Measurements from ENCODE around the gene CDC25A.
A peak's percentile ranks its signal among the peaks of the same experiment; 100 is the strongest.
"Not testable (repeated sequence)": the region's sequence is repeated elsewhere in the genome, so short reads cannot be mapped to it uniquely, and the experiment has no call there.

CDC25A gene

DNA sequence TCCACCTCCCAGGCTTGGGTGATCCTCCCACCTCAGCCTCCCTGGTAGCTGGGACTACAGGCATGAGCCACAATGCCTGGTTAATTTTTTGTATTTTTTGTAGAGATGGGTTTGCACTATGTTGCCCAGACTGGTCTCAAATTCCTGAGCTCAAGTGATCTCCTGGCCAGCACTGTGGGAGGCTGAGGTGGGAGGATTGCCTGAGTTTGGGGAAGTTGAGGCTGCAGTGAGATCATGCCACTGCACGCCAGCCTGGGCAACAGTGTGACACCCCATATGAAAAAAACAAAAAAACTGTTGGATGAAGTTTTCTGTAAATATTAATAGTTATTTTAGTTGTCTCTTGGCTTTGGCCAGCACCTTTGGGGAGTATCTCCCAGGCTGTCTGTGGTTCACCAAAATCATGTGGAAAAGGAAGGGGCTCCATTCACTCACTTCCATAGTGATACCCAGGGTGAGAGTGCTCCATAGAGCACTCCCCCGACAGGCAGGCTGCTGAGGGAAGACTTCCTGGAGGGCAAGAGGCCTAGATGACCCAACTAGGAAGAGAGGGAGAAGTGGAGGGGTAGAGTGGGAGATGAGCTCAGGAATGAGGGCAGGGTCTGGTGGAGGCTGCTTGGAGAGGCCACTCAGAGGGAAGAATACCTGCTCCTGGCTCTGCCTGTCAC lies 47.1 kb downstream of the CDC25A start:
- no peak for DNase-seq (ENCODE audit: low spot score)

DNA sequence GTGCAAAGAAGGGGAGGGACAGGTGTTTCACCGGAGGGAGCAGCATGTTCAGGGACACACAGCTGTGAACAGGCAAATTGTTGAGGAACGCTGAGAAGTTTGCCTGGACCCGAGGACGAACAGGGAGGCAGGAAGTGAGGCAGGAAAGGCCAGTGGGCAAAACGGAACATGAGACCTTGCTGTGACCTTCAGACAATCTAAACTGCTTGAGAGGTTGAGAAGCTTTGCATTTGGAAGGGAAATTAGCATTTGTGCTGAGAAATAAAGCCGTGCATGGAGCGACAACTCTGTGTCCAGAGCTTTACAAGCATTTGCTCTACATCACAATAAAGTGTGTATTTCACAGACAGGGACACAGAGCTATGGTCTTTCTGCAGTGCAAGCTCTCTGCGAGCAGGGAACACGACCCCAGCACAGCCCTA lies 47.9 kb downstream of the CDC25A start:
- no peak for DNase-seq (ENCODE audit: low spot score)

DNA sequence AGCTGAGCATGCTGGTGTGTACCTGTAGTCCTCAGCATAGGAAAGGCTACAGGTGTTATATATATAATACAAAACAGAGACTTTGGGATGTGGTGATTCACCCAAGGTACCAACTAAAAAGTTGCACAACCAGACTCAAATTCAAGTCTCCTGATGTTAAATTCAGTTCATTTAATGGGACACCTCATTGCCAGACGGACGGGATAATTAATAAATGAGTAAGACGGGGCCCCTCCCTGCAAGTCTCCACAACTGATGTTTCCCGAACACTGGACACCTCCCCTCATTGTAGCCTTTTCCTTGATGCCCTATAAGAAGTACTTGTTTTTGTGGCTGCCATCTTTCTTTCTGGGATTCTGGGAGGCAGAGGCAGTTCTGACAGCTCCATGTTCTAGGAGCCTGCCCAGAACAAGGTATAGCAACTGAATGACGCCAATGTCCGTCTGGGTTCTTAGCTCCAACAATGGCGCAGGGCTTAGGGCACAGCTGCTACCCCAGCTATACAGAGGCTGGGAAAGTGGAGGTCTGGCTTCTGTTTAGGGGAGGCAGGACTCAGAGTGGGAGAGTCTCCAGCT lies 50.7 kb downstream of the CDC25A start:
- no peak for DNase-seq (ENCODE audit: low spot score)

DNA sequence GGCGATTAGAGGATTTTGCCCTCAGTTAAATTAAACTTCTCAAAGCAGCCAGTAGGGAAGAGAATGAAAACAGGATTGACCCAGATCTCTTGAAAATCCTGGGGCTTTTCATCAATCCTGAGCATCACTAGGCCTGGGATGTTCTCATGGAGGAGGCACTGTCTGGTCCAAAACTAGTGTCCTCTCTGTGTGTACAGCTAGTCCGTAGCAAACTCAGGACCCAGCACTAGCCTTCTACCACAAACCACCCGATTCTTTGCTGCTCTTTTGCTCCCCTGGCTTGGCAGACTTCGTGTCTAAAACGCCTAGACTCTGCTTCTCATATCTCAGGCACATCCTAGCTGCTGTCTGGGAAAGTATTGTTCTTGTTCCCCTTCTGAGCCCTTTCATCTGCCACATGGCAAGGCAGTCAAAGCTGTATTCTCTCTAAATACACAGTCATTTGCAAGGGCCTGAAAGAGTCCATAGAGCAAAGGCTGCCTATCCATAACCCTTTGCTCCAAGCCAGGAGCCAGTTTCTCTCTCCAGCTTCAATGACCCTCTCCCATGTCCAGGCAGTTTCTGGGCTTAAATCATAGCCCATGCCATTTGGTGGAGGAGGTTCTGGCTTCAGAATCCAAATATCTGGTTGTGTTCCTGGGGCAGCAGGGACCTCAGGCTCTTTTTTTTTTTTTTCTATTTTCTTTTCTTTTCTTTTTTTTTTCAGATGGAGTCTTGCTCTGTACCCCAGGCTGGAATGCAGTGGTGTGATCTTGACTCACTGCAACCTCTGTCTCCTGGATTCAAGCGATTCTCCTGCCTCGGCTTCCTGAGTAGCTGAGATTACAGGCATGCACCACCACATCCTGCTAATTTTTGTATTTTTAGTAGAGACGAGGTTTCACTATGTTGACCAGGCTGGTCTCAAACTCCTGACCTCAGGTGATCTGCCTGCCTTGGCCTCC lies 52.4 kb downstream of the CDC25A start:
- DNase-seq (ENCODE audit: low spot score): no peak

DNA sequence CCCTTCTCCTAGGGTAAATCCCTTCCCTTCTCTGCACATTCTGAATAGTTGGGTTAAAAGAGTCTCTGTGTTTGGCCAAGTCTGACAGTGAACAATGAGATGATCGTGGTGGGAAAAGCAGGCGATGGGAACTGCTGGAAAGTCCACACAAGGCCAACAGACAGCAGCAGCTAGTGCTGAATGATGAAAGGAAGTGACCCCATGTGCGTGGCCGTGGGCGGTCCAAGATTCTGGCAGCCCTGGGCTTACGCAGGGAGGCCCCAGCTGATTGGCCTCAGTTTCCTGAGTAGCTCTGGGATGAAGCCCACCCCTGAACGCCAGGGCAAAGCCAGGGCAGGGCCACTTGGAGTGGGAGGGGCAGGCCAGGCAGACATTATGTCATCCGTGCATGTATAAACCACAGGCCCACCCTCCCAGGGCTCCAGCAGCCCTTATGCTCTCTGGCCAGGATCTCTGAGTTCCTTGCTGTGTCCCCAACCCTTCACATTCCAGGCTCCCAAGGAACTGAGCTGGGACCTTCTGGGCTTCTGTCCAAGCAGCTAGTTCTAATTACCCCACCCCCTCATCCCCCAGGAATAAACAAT lies 57.8 kb downstream of the CDC25A start:
- peak; percentile 50 for DNase-seq (ENCODE audit: low spot score)

DNA sequence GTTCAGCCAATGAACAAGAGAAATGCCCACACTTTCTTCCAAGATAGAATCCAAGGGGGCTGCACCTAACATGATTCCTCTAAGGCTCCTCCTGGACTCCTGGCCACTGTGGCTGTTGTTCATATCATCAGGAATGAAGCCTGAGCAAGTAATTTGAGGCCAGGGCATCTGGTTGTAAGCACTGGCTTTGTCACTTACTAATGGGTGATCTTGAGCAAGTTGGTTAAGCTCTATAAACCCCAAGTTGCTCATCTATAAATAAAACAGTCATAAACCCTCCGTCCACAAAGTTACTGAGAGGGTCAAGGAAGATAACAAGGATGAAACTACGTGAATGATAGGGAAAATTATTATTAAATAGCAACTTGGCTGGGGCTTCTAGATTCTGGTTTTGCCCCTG lies 58.3 kb downstream of the CDC25A start:
- no peak for DNase-seq (ENCODE audit: low spot score)

DNA sequence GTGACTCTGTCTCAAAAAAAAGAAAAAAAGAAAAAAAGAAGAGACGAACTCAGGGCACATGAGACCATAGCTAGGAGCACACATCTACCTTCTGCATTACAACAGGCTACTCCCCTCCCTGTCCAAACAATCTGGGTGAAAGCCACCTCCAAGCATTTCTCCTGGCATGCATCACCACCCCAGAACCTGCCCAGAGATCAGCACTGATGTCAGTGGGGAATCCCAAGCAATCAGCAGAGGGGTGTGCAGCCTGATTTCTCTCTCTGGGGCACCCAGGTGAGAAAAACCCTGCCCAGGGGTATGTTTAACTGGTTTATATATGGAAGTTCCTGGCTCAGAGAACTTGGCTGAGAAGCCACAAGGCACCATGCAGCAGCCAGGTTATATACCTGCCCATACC lies 59.4 kb downstream of the CDC25A start:
- DNase-seq (ENCODE audit: low spot score): no peak

DNA sequence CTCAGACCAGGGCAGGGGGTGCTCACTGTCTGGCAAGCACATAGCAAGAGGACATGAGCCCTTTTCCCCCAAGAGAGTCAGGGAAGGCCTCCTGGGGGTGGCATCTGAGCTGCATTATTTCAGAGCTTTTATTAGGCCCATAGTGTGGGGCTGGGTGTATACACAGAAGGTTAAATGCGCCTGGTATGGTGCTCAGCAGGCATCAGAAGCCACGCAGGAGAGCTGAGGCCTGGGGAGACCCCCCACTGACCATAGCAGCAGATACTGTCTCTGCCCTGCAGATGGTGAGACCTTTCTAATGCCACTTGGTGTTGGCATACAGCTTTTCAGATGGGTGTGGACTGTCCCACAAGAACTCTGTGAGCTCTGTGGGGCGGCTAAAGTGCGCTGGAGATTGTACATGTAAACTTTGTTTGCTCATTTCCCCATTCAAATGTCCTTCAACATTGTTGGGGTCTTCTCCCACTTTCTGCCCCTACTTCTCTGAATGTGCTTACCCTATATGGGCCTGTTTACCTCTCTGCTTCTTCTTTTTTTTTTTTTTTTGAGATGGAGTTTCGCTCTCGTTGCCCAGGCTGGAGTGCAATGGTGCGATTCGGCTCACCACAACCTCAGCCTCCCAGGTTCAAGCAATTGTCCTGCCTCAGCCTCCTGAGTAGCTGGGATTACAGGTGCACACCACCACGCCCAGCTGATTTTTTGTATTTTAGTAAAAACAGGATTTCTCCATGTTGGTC lies 62.2 kb downstream of the CDC25A start:
- no peak for DNase-seq (ENCODE audit: low spot score)

DNA sequence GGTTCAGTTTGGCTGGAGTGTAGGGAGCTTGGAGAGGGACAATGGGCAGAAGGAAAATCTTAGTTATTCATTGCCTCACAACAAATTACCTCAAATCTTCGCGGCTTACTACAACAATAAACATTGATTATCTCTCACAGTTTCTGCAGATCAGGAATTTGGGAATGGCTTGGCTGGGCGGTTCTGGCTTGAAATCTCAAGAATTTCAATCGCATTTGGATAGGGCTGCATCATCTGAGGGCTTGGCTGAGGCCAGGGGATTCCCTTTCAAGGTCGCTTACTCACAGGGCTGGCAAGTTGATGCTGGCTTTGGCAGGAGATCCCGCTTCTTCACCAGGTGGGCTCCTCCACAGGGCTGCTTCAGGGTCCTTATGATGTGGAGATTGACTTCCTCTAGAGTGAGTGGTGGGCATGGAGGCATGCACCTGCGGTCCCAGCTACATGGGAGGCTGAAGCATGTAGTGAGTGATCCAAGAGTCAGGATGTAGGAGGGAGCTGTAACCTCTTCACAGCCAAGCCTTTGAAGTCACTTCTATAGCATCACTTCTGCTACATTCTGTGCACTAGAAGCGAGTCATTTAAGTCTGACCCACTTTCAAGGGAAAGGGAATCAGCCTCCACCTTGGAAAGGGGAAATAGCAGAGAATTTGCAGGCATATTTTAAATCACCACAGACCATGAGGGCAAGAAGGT lies 63.1 kb downstream of the CDC25A start:
- no peak for DNase-seq (ENCODE audit: low spot score)

DNA sequence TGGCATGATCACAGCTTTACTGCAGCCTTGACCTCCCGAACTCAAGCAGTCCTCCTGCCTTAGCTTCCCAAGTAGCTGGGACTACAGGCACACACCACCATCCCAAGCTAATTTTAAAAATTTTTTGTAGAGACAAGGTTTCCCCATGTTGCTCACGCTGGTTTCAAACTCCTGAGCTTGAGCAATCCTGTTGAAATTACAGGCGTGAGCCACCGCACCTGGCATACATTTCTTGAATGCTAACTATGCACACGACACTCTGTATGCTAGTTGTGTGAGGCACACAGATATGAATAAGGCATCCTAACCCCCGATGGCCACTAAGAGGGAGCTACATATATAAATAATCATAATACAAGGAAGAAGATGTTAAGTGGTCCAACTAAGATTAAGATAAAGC lies 64.9 kb downstream of the CDC25A start:
- no peak for DNase-seq (ENCODE audit: low spot score)

DNA sequence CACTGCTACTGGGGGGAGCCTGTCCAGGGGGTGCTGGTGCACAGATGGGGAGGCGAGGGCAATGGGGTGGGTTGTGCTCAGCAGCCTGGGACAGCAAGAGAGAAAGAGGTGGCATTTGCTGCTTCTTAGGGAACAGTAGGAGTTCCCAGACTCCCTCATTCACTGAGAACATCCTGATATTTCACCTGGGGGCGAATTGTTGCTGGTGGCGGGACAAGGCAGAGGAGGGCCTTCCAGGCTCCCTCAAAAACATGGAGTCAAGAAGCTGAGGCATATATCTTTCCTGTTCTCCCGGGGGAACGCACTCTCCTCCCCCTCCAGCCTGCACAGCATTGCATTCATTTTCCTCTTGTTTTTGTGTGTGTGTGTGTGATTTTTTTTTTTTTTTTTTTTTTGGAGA lies 65.7 kb downstream of the CDC25A start:
- DNase-seq (ENCODE audit: low spot score): no peak

DNA sequence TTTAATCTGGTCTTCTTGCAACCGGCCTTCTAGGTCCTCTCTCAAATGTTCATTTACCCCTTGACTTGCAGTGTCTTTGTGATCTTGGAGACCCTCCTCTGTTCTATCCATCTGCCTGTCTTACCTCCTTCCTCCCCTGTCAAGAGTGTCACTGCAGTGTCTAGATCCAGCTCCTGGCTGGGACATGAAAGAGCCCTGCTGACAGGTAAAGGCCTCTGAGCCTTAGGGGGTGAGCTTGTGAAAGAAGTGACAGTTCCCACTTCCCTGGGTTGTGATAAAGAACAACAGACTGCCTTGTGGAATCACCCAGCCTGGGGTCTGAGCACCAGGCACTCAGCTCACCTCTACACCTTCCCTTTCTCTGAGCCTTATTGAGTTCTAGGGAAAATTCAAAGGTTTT lies 68.0 kb downstream of the CDC25A start:
- no peak for DNase-seq (ENCODE audit: low spot score)

DNA sequence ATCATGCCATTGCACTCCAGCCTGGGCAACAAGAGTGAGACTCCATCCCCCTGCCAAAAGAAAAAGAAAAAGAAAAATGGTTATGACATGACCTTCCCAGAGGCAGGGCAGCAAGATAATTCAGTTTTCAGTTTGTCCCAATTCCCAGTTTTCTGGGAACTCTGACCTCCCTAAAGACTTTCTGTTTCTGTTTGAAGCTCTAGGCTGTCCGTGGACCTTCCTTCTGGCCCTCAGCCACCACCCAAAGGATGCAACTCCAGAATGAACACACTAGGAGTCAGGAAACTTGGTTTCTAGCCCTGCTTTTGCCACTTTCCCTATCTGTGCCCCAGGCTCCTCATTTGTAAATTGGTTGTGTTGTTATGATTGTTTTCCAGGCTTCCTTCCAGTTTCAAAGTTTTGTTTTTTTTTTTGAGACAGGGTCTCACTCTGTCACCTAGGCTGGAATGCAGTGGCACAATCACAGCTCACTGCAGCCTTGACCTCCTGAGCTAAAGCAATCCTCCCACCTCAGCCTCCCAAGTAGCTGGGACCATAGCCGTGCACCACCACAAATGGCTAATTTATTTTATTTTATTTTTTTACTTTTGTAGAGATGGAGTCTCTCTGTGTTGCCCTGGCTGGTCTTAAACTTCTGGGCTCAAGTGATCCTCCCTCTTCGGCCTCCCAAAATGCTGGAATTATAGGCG lies 68.6 kb downstream of the CDC25A start:
- no peak for DNase-seq (ENCODE audit: low spot score)

DNA sequence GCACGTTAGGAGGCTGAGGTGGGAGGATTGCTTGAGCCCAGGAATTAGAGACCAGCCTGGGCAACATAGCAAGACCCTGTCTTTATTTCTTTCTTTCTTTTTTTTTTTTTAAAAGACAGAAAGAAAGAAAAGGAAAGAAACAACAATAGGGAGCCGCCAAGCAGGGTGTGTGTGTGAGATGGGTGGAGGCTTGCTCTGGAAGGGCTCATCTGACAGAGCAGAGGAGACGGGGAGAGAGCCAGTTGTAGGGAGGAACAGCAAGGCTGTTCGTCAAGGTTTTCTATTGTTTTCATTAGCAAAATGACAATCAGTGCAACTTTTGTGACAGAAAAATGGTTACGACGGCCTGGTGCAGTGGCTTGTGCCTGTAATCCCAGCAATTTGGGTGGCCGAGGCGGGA lies 69.3 kb downstream of the CDC25A start:
- DNase-seq (ENCODE audit: low spot score): no peak

DNA sequence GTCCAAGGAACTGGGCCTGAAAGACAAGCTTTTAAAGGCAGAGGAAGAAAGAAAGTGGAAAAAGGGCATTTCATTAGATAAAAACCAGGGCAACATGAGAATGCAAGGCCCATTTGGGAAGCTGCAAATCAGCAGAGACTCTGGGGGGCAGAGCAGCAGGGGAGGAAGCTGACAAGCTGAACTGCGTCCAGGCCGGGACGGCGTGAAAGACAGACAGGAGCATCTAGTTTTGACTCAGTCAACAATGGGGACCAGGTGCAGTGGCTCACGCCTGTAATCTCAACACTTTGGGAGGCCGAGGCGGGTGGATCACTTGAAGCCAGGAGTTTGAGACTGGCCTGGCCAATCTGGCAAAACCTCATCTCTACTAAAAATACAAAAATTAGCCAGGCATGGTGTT lies 69.9 kb downstream of the CDC25A start:
- DNase-seq (ENCODE audit: low spot score): no peak

DNA sequence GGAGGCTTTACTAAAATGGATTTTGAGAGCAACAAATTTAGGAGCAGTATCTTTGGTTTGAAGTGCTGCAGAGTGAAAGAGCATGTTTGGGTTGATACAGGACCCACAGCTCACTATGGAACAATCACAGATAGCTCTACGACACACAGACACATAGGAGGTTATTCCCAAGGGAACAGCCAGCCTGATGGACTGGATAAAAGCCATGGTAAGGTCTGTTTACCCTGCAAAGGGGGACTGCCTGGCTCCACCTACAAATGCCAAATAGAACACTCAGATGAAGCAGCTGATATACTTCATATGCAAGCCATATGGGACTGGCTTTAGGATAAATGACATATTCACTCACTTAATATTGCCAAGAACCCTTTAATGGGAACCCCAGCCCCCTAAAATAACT lies 75.4 kb downstream of the CDC25A start:
- DNase-seq (ENCODE audit: low spot score): no peak

DNA sequence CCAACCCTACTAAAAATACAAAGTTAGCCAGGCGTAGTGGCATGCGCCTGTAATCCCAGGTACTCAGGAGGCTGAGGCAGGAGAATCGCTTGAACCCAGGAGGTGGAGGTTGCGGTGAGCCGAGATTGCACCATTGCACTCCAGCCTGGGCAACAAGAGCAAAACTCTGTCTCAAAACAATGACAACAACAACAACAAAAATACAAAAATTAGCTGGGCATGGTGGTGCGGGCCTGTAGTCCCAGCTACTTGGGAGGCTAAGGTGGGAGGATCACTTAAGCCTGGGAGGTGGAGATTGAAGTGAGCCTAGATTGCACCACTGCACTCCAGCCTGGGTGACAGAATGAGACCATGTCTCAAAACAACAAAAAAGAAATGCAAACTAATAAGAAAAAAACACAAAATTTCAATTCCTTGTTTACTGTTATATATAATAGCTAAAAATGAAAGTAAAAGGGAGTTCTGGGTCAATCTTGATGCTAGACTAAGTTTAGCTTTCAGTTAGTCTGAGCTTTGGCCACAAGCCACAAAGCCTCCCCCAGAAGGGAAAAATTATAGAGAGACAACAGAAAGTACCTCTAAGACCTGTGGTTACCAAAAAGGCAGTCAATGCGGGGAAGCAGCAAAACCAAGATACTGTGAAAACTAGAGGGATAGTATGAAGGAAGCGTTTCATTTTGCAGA lies 76.0 kb downstream of the CDC25A start:
- not testable (repeated sequence) for DNase-seq (ENCODE audit: low spot score)

DNA sequence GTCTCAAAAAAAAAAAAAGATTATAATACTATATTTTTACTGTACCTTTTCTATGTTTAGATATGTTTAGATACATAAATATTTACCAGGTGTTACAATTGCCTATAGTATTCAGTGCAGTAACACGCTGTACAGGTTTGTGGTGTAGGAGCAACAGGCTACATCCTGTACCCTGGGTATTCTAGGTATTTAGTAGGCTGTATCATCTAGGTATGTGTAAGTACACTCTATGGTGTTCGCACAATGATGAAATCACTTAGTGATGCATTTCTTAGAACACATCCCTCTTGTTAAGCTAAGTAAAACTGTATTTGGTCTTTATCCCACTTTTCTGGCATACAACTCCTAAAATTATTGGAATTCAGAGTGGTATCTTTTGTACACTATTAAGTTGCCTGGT lies 77.8 kb downstream of the CDC25A start:
- DNase-seq (ENCODE audit: low spot score): no peak

DNA sequence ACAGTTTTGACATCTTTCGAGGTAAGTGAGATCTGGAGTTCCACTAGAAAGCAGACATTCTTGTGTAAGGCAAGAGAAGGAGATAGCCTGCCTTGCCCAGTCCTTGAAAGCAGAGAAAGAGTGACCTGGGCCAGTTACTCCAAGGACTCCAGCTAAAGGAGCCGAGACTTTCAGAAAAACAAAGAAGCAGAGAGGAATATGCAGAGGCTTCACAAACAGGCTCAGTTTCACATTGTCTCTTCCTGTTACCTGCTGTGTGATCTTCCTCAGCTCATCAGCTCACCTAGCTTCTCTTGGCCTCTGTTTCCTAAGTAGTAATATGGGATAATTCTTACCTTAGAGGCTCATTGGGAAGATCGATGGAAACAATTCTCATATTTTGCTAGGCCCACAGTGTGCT lies 81.0 kb downstream of the CDC25A start:
- DNase-seq (ENCODE audit: low spot score): no peak
